Stimulated activated naive B cell treated with anti-CD40 and anti-IgM and Interleukin-4, amounts not matched to agents 10 μg/mL and 1 μg/mL and 100 μg/mL, for 72 hours (primary cell): ENCODE data around the gene TMEM161A.
A peak's percentile ranks its signal among the peaks of the same experiment; 100 is the strongest.
"Not testable (repeated sequence)": the region's sequence is repeated elsewhere in the genome, so short reads cannot be mapped to it uniquely, and the experiment has no call there.

ENCODE experiments used
- ATAC-seq, 2 donors: fragments of 150-1000 bp; cut with Tn5 transposase; replicated peaks; 2 replicates each; pipeline ENCODE4 v1.10.0; 2021; ENCODE audit warnings: moderate library complexity in 1 of 2
- DNase-seq: peaks from one replicate; pipeline ENCODE4 v3.0.0; 2021
- H3K27ac Mint-ChIP-seq: one replicate; pipeline ENCODE4 v1.8.0; 2022; ENCODE audit warnings: mild to moderate bottlenecking, mixed read lengths
- H3K27me3 Mint-ChIP-seq, 2 donors: one replicate each; pipeline ENCODE4 v1.8.0; 2022; ENCODE audit warnings: mixed read lengths in 2 of 2
- H3K36me3 Mint-ChIP-seq, 2 donors: one replicate each; pipeline ENCODE4 v1.8.0; 2022; ENCODE audit warnings: mixed read lengths in 2 of 2, mild to moderate bottlenecking in 1 of 2
- H3K4me1 Mint-ChIP-seq, 2 donors: one replicate each; pipeline ENCODE4 v1.8.0; 2022; ENCODE audit warnings: mixed read lengths in 2 of 2, mild to moderate bottlenecking in 1 of 2
- H3K4me3 Mint-ChIP-seq, 2 donors: one replicate each; pipeline ENCODE4 v1.8.0; 2022; ENCODE audit warnings: mild to moderate bottlenecking in 2 of 2, mixed read lengths in 2 of 2, moderate library complexity in 1 of 2
- H3K9me3 Mint-ChIP-seq, 2 donors: one replicate each; pipeline ENCODE4 v1.8.0; 2022; ENCODE audit warnings: mixed read lengths in 2 of 2, mild to moderate bottlenecking in 1 of 2

The TMEM161A gene

DNA sequence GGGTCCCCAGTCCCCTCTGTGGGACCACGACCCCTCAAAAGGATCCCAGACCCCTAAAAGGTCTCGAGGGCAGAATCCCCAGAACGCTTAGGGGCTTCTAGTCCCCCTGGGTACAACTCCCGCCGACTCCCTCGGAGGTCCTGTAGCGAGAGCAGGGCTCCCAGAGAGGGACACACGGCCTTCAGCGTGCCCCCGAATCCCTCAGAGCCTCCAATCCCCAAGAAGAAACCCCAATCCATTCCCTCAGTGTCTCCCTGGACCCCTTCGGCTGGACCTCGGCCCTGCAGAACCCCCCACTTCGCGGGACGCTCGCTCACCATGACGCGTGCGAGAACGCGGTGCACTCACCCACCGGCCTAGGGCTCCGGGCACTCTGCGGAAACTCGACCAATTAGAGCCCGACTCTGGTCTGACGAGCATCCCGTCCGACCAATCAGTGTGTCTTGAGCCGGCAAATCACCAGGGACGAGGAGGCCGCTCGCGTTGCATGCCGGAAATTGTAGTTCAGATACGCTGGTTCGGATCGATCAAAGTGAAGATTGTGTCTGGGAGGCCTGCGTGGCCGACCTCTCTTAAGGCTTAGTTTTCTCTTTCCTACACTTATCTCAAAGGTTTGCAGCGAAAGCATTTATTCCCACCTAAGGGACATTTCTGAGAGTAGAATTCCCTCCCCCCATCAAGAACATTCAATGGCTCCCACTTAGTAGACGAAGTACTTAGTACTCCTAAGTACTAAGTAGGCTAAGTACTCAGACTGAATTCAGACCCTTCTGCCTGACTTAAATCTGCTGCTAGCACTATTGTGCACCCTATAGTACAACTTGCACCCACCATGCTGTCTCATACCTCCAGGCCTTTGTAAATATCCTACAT lies at the start of gene TMEM161A:
TSS of gene TMEM161A (minus strand) at position 370 of the 873 bp plus-strand sequence. CDS start at position 320, 50 bp downstream.
- Mint-ChIP-seq H3K9me3 (no peaks in the 10 kb centered on the region), H3K27ac (peak within 1 kb of the TSS; percentile 99), H3K36me3 (peaks cover 4 to 8% of the 10 kb centered on the region in 2 donors), H3K4me1 (peaks cover 23 to 31% of the 10 kb centered on the region in 2 donors), H3K27me3 (peaks cover 0 to 5% of the 10 kb centered on the region in 2 donors), H3K4me3 (peak within 1 kb of the TSS; percentile 95 to 99)
- DNase-seq (peak; percentile 98), ATAC-seq (peak; percentile 99 to 100)

DNA sequence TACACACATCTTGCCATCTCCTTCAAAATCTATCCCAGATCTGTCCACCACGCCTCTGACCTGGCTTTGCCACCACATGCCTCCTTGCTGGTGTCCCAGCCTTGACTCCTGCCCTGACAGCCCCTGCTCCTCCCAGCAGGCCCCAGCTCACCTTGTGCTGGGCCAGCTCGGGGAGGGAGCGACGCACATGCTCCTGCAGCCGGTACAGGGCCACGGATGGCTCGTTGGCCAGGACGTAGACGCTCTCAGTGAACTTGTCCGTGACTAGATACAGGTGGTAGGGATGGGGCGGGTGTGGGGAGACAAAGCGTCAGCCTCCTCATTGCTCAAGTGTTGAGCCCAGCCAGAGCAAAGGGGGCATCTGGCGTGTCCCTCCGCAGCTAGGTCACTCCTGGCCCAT lies 48.5 kb upstream of the TMEM161A start:
- Mint-ChIP-seq H3K27me3 (no peaks in the 10 kb centered on the region), H3K9me3 (peaks cover 8 to 9% of the 10 kb centered on the region in 2 donors), H3K27ac (peak overlapping the region; percentile 69), H3K36me3 (peaks cover 39 to 56% of the 10 kb centered on the region in 2 donors), H3K4me1 (peaks cover 30 to 42% of the 10 kb centered on the region in 2 donors), H3K4me3 (no peak overlapping the region)
- no peak for DNase-seq
- ATAC-seq: no peak

DNA sequence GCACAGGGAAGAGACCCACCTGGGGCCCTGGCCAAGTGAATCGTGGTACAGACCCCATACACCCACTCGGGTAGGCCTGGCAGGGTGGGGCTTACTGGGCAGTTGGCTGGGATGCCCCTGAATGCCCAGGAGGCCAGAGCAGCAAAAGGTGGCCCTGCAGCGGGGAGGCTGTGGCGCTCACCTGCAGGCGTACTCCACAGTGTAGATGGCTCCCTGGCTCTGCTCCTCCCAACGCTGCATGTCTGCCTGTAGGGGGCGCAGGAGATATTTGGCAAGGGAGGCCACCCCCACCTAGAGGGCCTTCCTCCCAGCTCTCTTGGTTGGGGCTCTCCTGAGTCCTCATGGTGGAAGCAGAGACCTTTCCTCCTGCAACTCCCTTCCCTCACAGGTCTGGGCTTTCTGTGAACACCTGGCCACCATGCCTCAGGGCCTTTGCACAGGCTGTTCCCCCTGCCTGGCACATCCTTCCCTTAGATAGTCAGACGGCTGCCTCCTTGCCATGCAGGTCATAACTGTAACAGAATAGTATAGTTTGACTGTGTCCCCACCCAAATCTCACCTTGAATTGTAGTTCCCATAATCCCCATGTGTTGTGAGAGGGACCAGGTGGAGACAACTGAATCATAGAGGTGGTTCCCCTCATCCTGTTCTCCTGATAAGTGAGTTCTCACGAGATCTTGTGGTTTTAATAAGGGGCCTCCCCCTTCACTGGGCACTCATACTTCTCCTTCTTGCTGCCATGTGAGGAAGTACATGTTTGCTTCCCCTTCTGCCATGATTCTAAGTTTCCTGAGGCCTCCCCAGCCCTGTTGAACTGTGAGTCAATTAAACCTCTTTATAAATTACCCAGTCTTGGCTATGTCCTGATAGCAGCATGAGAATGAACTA lies 47.8 kb upstream of the TMEM161A start:
- Mint-ChIP-seq H3K27me3 (no peaks in the 10 kb centered on the region), H3K27ac (peak overlapping the region; percentile 69), H3K4me1 (peaks cover 30 to 42% of the 10 kb centered on the region in 2 donors), H3K36me3 (peaks cover 40 to 59% of the 10 kb centered on the region in 2 donors), H3K4me3 (no peak overlapping the region), H3K9me3 (peaks cover 8 to 9% of the 10 kb centered on the region in 2 donors)
- DNase-seq (no peak), ATAC-seq (peak; percentile 75 to 79)

DNA sequence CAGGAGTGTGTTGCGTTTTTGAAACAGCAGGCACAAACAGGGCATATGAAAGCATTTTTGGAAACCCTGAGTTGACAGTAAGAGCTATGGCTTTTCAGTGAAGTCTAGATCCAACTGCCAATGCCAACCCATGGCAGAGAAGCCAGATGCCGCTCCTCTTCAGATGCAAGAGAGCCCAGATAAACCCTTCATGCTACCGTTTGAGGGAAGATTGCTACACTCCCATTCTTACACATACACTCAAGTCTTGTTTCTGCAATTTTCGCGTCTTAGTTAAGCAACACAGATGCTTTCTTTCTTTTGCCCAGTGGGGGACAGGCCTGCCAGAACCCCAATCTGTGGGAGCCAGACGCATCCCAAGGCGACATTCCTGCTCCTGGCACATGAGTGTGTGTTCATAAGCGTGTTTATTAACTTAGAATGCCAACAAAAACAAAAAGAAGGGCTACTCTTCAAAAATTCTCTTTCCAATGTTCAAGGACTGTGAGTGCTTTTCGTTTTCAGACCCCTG lies 43.3 kb upstream of the TMEM161A start:
- H3K27me3 Mint-ChIP-seq: no peaks in the 10 kb centered on the region
- no peak for DNase-seq
- H3K36me3 Mint-ChIP-seq: peaks cover 54 to 66% of the 10 kb centered on the region in 2 donors
- H3K9me3 Mint-ChIP-seq: peaks cover 8 to 10% of the 10 kb centered on the region in 2 donors
- ATAC-seq: no peak
- peaks cover 12 to 15% of the 10 kb centered on the region in 2 donors for H3K4me1 Mint-ChIP-seq
- H3K4me3 Mint-ChIP-seq: no peak overlapping the region
- no peak overlapping the region for H3K27ac Mint-ChIP-seq

DNA sequence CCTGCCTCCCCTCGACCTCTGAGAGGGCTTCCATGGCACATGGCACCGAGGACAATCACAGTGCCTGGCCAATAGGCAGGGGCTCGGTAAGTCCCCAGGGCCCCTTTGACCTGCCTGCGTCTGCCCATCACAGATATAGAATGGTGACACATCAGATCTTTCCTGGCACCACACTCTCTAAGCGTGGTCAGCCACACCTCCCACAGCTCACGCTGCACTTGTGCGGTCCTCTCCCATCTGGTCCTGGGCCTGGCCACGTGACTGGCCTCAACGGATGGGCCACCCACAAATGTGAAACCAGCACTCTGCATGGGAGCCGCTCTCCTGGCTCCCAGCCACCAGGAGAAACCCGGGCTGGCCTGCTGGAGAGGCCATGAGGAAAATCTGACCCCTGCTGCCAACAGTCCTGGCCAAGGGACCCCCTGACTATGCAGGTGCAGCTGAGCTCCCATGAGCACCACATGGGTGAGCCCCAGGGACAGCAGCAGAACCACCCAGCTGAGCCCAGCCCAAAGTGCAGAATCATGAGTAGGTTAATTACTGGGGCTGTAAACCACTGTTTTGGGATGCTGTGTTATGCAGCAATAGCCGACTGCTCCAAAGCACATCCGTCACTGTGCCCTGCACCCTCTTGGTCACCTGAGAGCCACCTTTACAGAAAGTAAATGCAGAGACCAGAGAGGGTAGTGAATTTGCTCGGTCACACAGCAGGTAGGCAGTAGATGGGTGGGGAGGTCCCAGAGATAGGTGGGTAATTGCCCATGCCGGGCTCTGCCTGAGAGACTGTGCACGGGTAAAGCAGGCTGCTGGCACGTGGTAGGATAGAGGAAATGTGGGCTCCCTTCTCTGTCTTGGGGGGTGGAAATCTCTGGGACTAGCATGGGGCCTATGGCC lies 41.5 kb upstream of the TMEM161A start:
- DNase-seq: no peak
- Mint-ChIP-seq H3K4me1 (peaks cover 8 to 9% of the 10 kb centered on the region in 2 donors), H3K9me3 (peaks cover 3 to 4% of the 10 kb centered on the region in 2 donors), H3K36me3 (peaks cover 49 to 63% of the 10 kb centered on the region in 2 donors), H3K27ac (no peak overlapping the region), H3K4me3 (no peak overlapping the region), H3K27me3 (no peaks in the 10 kb centered on the region)
- ATAC-seq: no peak

DNA sequence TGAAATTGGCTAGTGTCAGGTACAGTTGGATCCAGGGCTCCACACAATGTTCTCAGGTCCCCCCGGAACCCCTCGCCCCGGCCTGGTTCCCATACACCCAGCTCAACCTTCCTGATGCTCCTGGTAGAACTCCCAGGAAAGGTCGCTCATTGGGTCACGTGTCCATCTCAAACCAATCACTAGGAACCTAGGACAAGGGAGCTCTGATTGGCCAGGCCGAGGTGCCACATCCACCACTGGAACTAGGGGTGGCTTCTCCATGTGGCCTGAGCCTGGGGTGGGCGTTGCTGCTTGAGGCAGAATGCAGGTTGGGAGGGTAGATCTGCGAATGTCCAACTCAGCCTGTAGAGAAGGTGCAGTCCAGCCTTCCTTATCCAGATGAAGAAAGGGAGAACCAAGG lies 38.7 kb upstream of the TMEM161A start:
- Mint-ChIP-seq H3K27ac (no peak overlapping the region), H3K4me3 (no peak overlapping the region), H3K27me3 (no peaks in the 10 kb centered on the region), H3K36me3 (peaks cover 45 to 49% of the 10 kb centered on the region in 2 donors), H3K9me3 (peaks cover 3 to 4% of the 10 kb centered on the region in 2 donors), H3K4me1 (peaks cover 7 to 11% of the 10 kb centered on the region in 2 donors)
- DNase-seq (no peak), ATAC-seq (no peak)

DNA sequence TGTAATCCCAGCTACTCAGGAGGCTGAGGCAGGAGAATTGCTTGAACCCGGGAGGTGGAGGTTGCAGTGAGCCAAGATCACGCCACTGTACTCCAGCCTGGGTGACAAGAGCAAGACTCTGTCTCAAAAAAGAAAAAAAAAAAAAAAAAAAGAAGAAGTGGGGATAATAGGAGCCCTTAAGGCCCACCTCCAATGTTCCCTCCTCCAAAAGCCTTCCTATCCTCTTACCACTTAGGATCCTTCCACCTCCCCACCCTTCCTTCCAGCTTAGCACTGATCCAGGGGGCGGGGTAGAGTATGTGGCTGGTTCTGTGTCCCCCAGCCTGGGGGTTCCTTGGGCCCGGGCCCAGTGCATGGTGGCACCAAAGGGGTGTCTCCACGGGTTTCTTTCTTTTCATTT lies 35.0 kb upstream of the TMEM161A start:
- H3K27ac Mint-ChIP-seq, H3K4me3 Mint-ChIP-seq, ATAC-seq, H3K9me3 Mint-ChIP-seq, H3K27me3 Mint-ChIP-seq, DNase-seq: not testable (repeated sequence)
- Mint-ChIP-seq H3K36me3 (peaks cover 34 to 39% of the 10 kb centered on the region in 2 donors), H3K4me1 (peaks cover 26 to 29% of the 10 kb centered on the region in 2 donors)

DNA sequence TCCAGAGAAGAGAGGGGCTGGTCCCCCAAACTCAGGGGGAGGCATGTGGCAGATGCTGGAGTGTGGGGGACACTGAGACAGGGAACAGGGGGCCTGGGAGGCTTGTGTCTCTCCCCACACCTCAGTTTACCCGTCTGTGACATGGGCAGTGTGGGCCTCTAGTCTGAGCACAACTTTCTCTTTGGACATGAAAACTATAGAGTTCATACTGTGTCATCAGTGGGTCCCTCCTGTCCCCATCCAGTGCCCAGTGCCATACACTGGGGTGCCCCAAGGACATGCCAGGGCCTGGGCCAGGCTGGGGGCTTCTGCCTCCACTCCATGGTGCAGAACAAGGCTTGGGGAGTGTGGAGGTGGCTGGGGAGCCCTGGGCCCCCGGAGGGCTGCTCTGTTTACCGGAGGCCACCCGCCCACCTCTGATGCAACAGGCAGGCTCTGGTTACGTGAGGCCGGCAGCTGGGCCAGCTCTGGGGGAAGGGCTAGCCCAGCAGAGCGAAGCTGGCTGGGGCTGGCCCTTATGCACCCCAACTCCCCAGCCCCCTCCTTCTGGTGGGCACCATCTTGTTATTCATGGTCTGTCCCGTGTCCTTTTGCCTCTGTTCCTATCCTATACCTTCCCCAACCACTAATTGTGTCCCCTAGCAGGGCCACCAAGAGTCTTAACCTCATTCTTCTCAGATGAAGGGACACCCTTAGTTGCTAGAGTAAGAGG lies 33.7 kb upstream of the TMEM161A start:
- no peak overlapping the region for H3K4me3 Mint-ChIP-seq
- H3K36me3 Mint-ChIP-seq: peaks cover 27 to 29% of the 10 kb centered on the region in 2 donors
- peaks cover 26 to 29% of the 10 kb centered on the region in 2 donors for H3K4me1 Mint-ChIP-seq
- ATAC-seq (no peak), DNase-seq (no peak)
- no peaks in the 10 kb centered on the region for H3K9me3 Mint-ChIP-seq
- no peak overlapping the region for H3K27ac Mint-ChIP-seq
- H3K27me3 Mint-ChIP-seq: peaks cover 0 to 8% of the 10 kb centered on the region in 2 donors

DNA sequence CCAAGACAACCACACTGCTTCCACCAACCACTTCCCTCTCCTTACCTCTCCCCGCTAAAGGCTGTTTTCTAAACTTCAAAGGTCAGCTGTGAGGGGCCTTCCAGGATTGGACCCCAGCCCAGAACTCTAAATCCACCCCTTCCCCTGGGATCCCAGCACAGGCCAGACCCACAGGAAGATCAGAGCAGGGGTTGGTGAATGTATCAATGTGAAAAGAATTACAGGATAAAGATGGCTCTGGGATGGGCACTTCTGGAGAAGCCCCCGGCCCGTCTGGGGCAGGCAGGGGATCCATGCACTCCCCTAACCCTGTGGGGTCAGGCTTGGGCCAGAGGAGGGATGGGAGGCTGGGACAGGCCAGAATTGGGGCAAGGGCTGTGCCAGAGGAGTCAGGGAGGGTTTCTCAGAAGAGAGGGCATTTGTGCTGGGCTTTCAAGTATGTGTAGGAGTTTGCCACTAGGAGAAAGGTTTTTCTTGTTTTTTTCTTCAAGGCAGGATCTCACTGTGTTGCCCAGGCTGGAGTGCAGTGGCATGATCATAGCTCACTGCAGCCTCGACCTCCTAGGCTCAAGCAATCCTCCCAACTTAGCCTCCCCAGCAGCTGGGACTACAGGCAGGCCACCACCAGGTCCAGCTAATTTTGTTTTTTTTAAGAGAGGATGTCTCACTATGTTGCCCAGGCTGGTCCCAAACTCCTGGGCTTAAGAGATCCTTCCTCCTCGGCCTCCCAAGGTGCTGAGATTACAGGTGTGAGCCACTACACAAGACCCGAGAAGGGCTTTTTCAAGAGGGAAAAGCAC lies 32.8 kb upstream of the TMEM161A start:
- H3K9me3 Mint-ChIP-seq: no peaks in the 10 kb centered on the region
- H3K27me3 Mint-ChIP-seq: peaks cover 0 to 8% of the 10 kb centered on the region in 2 donors
- H3K27ac Mint-ChIP-seq: peak overlapping the region; percentile 27
- H3K36me3 Mint-ChIP-seq: peaks cover 20 to 23% of the 10 kb centered on the region in 2 donors
- DNase-seq (no peak), ATAC-seq (no peak)
- H3K4me1 Mint-ChIP-seq: peaks cover 26 to 29% of the 10 kb centered on the region in 2 donors
- H3K4me3 Mint-ChIP-seq: peak overlapping the region; percentile 80

DNA sequence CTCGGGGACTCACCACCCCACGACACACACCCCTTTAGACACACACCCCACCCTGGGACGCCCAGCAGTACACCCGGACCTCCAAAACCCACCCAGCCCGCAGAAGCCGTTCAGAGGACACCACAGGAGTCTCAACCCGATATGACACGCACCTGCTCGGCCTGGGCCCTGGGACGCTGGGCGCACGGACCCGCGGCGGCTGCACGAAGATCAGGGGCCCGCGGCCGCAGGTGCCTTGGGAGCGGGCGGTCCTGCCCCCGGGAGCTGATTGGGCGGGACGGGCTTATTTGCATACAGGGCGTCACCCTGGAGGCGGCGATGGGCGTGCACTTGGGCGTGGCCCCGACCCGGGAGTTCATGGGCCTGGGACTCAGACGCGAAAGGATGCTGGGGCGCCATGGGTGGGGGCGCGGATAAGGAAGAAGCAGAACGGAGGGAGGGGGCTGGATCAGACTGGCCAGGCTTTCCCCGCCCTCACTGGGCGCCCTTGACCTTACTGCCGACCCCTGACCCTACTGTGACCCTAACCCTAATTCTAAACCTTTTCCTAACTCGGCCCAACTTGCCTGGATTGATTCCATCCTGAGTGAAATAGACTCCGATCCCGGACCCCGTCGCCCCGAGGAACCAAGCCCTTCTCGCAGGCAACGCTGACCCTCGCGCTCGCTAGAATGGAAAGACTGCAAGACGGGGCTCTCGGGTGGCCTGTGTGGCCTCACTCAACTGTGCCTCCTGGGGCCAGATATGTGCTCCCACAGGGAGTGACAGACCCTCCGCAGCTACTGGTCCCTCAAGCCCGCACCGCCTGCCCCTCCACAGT lies 32.0 kb upstream of the TMEM161A start, which contains the start of gene MEF2B:
TSS of gene MEF2B (minus strand) at position 211 of the 820 bp plus-strand sequence. CDS start 19,528 bp downstream, outside the sequence.
- Mint-ChIP-seq H3K27ac (peak within 1 kb of the TSS; percentile 67), H3K36me3 (peaks cover 19 to 21% of the 10 kb centered on the region in 2 donors), H3K4me3 (peak within 1 kb of the TSS; percentile 80), H3K27me3 (peaks cover 0 to 8% of the 10 kb centered on the region in 2 donors), H3K9me3 (no peaks in the 10 kb centered on the region), H3K4me1 (peaks cover 26 to 29% of the 10 kb centered on the region in 2 donors)
- ATAC-seq (peak; percentile 94), DNase-seq (peak; percentile 79)

DNA sequence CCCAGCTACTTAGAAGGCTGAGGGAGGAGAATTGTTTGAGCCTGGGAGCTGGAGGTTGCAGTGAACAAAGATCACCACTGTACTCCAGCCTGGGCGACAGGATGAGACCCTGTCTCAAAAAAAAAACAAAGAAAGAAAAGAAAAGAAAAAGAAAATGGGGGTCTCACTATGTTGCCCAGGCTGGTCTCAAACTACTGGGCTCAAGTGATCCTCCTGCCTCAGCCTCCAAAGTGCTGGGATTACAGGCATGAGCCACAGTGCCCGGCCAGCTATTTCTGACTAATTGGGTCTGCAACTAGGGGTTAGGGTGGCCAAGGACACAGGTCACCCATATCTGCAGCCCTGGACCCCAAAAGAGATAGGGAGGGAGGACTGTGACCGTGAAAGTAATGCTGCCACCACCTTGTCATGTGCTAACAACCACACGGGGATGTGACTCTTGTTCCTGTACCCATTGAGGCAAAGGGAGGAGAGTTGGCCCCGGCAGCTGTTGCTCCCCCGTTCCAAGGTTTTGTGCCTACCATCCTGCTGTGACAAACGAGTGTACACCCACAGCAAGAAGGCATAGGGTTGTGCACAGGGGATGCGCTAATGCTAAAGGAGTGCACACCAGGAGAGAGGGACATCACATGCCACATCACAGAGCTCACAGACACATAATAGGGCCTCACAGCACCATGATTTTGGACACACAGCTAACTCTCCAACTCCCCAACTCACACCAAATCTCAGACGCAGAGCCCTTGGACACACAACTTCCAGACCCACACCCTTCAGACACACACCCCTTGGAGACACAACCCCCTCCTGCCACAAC lies 31.2 kb upstream of the TMEM161A start:
- peaks cover 22 to 24% of the 10 kb centered on the region in 2 donors for H3K4me1 Mint-ChIP-seq
- H3K27ac Mint-ChIP-seq: peak overlapping the region; percentile 67
- peak; percentile 19 to 27 for ATAC-seq
- peak overlapping the region; percentile 80 for H3K4me3 Mint-ChIP-seq
- no peak for DNase-seq
- peaks cover 0 to 8% of the 10 kb centered on the region in 2 donors for H3K27me3 Mint-ChIP-seq
- no peaks in the 10 kb centered on the region for H3K9me3 Mint-ChIP-seq
- H3K36me3 Mint-ChIP-seq: peaks cover 21 to 25% of the 10 kb centered on the region in 2 donors
